NCI-H748 treated with DMSO at 0.1 percent for 48 hours (cell line): Measurements from ENCODE around the gene LENG1.
"Not testable (repeated sequence)": the region's sequence is repeated elsewhere in the genome, so short reads cannot be mapped to it uniquely, and the experiment has no call there.

Experiments used
- DNase-seq: peaks from one replicate; lab custom pipeline; 2025; lab: John Stamatoyannopoulos, UW

The LENG1 gene

DNA sequence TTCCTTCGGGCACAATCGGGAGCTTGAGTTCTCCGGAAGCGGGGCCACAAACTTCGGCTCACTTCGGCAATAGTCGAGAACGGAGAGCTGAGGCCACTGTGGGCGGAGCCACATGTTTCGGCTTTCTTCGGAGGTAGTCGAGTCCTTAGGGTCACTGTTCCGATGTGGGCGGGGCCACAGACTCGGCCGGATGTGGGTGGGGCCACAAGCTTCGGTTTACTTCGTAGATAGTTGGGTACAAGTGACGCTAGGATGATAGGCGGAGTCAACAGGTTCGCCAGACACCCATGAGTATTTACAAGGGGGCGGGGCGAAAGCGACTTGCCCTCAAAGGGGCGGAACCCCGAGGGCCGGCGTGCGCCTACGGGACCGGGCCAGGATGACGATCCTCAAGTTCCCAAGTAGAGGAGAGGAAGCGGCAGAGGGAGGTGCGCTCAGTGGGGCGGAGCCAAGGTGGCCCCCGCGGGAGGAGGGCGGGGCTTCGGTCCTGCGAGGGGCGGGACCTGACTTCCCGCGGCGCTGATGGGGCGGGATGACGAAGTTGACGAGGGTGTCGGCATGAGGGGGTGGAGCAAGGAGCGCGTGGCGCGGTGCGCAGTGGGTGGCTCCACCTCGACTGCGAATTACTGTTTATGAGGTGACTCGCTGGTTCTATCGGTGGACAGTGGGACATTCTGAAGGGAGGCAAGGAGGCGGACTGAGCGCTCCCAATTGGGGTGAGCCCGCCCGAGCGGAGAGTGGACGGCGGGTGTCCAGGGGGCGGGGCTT lies 30.4 kb upstream of the LENG1 start:
- peak; percentile 100 for DNase-seq

DNA sequence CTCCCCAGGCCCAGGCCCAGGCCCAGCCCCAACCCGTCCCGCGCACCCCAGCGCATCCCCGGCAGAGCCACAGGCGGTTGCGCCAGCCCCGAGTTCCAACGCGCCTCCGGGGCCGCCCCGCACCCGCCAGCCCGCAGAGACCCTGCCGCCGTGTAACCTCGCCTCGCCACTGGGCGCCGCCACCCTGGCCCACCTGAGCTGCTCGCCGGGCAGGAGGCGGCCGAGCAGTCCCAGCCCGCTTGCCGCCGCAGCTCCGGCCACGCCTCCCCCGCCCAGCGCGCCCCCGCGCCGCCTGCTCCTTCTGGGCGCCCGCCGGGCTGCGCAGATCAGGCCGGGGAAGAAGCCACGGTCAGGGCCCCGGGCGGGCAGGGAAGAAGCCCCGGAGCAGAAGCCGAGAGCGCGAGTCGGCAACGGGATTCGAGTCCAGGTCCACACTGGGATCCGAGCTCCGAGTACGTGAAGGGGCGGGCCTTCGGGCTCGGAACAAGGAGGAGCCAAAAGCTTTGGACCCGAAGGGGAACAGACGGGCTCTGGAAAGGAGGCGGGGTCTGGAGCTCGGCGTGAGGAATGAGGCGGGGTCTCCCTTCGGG lies 29.7 kb upstream of the LENG1 start, which contains the start of gene MBOAT7:
Gene MBOAT7, minus strand, starts transcription at position 436 of the 590 bp plus-strand sequence. CDS start 1,072 bp downstream, outside the sequence.
- no peak for DNase-seq

DNA sequence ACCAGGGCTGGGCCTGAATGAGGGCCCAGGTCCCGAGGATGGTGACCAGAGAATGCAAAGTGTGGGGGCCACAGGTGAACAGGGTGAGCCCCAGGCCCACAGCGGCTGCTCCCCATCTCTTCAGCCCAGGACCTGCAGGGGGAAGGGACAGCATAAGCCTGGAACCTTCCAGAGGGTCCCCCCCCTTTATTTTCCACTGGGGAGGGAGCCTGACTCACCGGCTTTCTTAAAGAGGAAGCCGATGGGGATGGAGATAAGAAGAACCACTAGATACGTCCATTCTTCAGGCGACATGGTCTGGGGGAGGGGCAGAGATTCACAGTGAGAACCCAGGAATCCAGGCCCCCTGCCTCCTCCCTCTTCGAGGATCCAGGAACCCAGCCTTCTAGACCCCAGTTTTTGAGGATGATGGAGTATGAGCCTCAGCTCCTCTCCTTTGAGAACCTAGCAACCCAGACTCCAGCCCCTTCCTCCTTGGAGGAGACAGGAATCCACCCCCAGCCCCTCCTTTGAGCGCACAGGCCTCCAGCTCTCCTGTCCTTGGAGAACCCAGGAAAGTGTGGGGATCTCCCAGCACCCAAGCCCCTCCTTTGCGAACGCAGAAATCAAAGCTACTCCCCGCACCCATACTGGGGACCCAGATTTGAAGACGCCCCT lies 28.8 kb upstream of the LENG1 start:
- DNase-seq, result no peak

DNA sequence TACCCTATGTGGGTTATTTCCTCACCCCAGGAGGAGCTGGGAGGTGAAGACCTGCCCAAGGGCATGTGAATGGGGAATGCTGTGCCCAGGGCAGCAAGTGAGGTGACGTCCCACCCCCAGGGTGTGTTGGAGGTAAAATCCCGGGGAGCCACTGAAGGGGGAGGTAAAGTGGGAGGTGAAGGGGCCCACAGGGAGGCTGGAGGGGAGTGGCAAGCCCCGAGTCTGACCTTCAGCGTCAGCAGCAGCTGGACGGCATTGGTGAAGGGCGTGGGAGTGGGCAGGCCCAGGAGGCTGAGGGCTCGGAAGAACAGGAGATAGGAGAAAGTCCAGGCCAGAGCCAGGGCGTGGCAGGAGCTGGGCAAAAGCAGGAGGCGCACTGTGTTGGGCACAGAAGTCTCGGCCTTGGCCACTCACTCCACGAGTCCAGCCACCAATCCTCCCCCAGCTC lies 27.4 kb upstream of the LENG1 start:
- DNase-seq, result no peak

DNA sequence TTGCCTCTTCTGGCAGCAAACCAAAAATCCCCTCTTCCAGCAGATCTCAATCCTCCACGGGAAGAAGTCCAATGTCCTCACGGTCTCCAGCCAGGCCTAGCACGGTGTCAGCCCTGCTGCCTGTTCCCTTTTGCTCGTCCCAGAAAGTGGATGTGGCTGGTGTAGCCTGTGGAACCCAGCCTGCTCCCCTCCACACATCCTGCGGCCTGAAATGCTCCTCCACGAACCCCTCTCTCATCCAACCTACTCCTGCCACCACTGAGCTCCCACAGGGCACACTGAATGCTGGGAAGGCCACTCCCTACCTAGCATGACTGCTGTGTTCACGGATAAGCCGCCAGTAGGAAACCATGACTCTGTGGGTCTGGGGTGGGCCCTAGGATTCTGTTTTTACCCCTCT lies 26.8 kb upstream of the LENG1 start:
- no peak for DNase-seq

DNA sequence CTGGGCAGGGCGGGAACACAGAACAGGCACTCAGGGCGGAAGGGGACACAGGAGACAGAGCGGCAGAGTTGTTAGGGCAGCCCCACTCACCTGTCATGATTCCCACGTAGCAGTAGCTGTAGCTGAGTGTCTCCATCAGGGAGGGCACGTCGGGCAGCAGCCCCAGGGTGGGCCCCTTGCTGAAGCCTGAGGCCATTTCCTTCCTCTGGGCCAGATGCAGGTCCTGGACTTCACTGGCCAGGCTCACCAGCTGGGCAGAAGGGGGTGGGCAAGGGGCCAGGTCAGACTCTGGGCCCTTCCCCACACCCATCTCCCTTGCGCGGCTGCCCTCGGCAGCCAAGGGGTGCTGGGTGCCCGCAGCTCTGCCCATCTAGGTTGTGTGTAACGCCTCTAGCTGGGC lies 23.9 kb upstream of the LENG1 start:
- DNase-seq, result no peak

DNA sequence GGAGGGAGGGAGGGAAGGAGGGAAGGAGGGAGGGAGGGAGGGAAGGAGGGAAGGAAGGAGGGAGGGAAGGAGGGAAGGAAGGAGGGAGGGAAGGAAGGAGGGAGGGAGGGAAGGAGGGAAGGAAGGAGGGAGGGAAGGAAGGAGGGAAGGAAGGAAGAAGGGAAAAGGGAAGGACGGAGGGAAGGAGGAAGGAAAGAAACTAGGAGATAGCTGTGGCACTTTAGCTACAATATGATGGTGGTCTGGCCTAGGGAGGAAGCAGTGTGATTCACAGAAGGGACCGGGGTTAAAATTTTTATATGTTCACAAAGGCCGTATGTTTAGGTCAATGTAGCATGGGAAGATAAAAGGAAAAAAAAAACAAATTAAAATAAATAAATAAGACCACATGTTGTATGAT lies 22.4 kb upstream of the LENG1 start:
- not testable (repeated sequence) for DNase-seq

DNA sequence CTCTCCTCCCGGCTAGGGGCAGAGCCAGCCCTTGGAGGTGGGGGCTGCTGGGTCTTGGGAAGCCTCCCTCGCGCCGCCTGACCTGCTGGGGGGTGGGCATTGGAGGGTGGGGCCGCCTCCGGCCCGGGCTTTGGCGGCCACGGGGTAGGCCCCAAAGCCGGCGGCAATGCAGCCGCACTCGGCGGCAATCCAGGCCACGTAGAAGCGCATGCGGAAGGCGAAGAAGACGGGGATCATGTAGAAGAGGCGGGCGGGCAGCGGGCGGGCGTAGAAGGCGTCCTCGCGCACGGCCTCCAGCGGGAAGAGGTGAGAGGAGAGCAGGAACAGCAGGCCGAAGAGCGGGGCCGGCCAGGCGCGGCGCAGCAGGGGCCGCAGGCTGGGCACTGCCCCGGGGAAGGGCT lies 21.2 kb upstream of the LENG1 start:
- DNase-seq, result no peak

DNA sequence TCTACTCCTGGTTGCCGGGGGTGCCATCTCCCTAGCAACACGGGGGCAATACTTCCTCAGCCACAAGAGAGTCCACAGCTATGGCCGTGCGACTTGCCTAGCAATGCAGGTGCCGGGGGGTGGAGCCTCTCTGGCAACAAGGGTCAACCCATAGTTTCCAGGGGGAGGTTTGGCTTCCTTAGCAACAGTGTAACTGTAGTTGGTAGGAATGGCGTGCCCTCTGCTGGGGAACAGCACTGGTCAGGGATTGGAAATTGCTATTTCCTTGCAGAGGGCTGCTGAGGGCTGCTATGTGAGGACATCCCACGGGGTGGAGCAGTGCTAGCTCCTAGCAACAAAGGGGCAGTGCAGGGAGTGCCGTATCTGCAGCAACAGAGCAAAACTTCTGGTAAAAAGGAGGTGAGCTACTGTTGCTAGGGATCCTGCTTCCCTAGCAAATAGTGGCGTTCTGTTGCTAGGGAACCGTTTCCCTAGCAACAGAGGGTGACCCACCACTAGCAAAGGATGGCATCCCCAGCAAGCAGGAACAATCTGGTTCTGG lies 20.5 kb upstream of the LENG1 start:
- DNase-seq, result peak; percentile 98

DNA sequence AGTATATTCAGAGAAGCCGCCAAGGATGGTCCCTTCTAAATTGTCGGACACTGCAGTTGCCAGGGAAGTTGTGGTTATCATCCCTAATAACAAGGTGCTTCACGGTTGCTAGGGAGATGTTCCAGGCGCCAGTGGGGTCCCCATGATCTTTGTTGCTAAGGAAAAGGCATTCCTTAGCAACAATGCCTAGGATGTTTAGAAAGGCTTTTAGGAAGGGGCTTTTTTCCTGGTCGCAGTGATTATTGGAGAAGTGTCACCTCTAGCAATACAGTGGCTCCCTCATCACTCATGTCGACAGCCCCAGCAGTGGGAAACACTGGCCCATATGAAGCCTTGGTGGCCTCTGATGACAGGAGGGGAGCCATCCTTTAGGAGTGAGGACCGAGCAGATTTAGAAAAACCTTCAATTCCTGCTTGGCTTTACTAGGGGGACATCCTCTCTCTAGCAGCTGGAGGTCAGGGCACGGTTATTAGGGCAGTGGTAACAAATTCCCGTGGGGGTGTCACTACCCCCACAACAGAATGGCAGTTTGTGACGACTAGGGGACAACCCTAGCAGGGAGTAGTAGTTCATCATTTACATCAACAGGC lies 19.8 kb upstream of the LENG1 start:
- no peak for DNase-seq

DNA sequence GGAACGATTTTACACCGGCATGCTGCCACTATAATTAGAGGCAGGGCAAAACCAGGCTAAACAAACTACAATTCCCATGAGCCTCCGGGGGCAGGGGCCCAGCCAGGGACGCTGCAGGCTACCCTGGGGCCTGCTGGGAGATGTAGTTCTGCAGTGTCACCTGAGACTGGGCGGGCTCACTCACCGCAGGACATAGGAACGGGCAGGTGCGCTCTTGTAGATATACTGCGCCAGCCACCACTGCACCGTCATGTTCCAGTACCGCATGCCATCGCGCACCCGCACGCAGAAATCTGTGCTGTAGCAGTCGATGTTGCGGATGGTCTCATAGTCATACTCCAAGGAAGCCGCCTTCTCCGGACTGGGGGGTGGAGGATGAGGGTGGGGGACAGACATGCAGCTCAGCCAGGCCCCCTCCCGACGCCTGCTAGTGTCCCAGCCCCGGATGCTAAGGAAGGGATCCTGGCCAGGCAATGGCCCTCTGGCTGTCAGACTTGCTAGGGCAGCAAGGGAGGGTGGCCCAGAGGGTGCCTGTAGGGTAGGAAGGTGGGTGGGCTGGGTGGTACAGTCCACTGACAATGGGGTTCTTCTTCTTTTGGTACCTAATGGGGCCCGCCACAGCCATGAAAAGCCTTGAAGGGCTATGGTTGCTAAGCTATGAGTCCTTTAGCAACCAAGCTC lies 19.2 kb upstream of the LENG1 start:
- peak; percentile 15 for DNase-seq

DNA sequence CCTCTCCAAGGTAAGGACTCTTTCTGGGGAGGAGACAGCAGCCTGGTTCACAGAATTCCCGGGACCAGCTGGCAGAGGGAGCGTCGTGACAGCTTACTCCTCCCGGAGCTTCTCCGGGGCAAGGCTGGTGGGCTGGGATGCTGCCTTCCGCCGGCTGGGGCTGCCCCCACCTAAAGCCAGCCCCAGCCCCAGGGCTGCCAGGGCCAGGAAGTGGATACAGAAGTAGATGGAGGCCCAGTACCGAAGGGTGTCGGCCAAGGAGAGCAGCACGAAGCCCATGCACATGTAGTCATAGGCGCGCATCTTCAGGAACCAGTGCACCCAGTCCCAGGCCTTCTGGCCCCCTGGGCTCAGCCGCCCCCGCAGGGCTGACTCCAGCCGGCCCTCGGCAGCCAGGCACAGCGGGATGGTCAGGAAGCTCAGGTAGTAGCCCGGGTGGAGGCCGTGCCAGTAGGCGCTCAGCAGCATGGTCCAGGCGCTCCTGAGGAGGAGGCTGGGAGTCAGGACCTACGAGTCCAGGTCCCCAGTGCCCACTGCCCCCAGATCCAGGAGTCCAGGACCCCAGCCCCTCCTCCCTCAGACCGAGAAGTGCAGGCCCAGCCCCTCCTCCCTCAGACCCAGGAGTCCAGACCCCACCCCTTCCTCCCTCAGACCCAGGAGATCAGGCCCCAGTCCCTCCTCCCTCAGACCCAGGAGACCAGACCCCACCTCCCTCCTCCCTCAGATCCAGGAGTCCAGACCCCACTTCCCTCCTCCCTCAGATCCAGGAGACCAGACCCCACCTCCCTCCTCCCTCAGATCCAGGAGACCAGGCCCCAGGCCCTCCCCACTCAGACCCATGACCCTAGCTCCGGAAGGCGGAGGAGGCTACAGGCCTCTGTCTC lies 14.7 kb upstream of the LENG1 start:
- DNase-seq, result no peak

DNA sequence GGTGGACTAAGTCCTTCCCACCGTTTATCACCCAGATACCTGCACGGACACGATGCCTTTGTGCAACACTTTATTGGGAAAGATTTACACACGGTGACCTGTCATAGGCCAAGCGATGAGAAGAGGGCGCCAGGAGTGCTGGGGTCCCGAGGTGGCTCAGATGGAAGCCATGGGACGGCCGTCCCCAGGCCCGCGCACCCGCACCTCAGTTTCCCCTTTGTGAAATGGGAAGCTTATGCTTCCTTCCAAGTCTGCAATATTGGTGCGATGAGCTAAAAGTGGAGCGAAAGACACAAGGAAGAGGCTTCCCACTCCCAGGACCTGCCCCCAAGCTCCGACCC lies 13.8 kb upstream of the LENG1 start:
- no peak for DNase-seq

DNA sequence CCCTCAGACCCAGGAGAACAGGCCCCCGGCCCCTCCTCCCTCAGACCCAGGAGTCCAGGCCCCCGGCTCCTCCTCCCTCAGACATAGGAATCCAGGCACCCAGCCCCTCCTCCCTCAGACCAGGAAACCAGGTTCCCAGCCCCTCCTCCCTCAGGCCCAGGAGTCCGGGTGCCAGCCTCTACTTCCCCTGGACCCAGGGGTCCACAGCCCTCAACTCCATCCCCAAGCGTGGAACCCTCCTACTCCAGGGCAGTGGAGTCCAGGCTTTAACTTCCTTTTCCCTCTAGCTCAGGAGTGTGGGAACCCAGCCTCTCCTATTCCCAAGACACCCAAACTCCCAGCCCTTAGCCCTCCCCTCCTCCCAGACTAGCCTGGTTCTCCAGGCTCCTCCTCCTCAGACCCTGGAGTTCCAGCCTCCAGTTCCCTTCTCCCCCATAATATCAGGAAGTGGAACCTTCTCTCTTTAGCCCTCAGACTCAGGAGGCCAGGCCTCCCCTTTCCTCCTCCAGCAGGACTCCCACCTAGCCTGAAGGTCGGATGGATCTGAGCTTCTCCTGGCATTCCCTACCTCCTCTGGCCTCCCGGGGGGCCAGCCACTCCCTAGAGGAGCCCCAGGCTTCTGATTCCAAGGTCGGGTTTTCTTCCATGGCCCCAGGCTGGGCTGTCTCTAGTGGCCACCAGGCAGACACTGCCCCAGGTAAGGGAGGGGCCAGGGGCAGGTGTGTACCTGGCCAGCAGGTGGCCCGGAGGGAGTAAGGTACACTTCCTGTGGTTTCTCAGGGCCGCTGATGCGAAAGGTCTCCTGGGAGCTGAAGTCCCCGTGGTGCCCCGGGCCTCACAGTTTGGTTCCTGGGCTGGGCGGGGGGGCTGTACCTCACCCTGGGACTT lies 13.2 kb upstream of the LENG1 start, which contains the start of gene TMC4:
Gene TMC4, minus strand, starts transcription at position 690 of the 888 bp plus-strand sequence. Its CDS starts 43 bp downstream, at position 647.
- DNase-seq, result peak; percentile 76

DNA sequence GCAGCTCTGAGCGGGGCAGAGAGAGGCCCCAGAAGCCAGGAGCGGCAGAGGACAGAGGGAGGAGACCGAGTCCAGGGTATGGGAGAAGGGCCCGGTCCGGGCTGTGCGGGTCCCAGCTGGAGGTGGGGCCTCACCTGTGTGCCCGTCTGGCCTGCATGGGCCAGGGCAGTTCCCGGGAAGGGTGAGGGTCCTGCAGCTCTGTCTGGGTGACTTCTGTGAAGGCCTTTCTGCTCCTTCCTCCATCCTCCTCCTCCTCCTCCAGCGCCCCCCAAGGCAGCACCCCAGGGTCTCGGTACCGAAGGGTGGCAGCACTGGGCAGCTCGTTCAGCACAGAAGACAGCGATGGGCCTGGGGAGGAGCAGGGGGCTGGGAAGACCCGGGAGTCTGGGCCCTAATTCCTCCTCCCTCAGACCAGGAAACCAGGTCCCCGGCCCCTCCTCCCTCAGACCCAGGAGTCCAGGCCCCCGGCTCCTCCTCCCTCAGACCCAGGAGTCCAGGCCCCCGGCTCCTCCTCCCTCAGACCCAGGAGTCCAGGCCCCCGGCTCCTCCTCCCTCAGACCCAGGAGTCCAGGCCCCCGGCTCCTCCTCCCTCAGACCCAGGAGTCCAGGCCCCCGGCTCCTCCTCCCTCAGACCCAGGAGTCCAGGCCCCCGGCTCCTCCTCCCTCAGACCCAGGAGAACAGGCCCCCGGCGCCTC lies 12.4 kb upstream of the LENG1 start:
- DNase-seq, result not testable (repeated sequence)

DNA sequence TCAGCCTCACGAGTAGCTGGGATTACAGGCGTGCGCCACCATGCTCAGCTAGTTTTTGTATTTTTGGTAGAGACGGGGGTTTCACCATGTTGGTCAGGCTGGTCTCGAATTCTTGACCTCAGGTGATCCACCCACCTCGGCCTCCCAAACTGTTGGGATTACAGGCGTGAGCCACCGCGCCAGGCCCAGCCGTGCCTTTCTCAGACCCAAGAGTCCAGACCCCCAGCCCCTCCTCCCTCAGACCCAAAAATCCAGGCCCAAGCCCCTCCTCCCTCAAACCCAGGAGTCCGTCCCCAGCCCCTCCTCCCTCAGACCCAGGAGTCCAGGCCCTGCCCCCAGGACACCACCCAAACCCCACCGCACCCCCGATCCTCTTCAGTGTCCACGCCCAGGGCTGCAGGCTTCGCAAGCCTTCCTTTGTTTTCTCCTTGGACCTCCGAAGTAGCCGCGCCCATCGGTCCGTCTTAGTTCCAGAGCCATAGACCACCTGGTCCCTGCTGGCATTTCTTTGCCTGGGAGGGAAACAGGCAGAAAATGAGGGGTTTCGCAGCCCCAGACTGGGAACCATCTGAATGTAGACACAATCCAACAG lies 9.7 kb upstream of the LENG1 start:
- no peak for DNase-seq

DNA sequence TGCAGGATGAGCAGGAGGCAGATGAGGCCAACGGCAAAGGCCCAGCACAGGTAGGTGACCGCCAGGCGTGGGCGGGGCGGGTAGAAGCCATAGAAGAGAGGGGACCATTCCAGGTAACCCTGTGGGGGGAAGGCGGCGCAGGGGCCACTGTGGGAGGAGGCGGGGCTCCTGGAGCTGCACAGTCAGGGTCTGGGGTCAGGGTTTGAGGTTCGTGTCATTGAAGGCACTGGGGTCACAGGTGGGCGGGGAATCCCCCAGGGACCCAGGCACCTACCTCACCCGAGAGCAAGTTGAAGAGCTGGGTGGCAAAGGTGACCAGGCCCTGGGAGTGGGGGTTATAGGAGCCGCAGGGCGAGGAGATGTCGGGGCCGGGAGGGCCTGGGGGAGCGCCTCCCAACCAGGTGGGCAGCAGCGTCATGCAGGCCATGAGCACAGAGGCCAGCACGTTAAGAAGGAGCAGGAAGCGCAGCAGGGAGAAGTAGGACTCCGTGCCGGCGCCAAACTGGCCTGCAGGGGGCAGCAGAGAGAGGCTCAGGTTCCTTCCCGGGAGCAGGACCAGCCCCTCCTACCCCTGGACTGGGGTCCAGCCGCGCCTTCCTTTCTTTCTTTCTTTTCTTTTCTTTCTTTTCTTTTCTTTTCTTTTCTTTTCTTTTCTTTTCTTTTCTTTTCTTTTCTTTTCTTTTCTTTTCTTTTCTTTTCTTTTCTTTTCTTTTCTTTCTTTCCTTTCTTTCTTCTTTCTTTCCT lies 8.8 kb upstream of the LENG1 start:
- DNase-seq, result peak; percentile 62

DNA sequence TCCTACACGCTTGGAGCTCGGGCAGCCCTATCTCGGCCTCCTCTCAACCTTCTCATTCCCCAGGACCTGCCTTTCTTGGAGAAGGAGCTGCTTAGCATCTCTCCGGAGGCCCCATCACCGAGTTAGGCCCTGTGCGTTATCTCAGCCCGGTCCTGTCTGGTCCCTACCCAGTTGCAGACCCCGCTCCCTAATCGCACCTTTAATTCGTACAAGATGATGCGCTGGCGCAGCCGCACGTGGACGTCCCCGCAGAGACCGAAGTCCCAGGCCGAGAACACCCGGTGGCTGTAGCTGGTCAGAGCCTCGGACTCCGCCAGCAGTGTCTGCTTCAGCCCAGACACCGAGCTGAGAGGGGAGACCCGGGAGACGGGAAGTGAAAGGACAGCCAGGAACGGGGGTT lies 5.7 kb upstream of the LENG1 start:
- no peak for DNase-seq
